CD8-positive, alpha-beta memory T cell (primary cell): Measurements from ENCODE around the gene PFKFB2. TPM values are rescaled to one million over a fixed set of nuclear protein-coding genes. Genes with fewer than 3 reads are reported as not detected.
A peak's percentile ranks its signal among the peaks of the same experiment; 100 is the strongest.

Experiments
- CTCF ChIA-PET: fragments of 350-600 bp; sonication (Branson Sonifier 250); formaldehyde crosslinking; loops from one replicate; lab custom pipeline; 2021; ENCODE audit warnings: antibody characterized with exemption; lab: Charles Lee
- POLR2A ChIA-PET: fragments of 350-600 bp; sonication (Branson Sonifier 250); formaldehyde crosslinking; loops from one replicate; lab custom pipeline; 2021; ENCODE audit warnings: antibody characterized with exemption; lab: Charles Lee
- DNase-seq, 5 donors: peaks; one replicate each; pipeline versions ENCODE4 v3.0.0 to v3.0.0-alpha.2; 2020 to 2022; ENCODE audit warnings: mixed read lengths in 1 of 5
- H3K27ac ChIP-seq: one replicate; pipeline ENCODE4 v1.7.0; 2013; ENCODE audit warnings: low read depth, mild to moderate bottlenecking, low read length, moderate library complexity
- H3K27me3 ChIP-seq: 2 replicates; pipeline ENCODE4 v1.7.0; 2013; ENCODE audit warnings: low read length, mild to moderate bottlenecking; ENCODE audit not compliant: insufficient read depth, poor library complexity, severe bottlenecking
- H3K36me3 ChIP-seq: 2 replicates; pipeline ENCODE4 v1.7.0; 2013; ENCODE audit warnings: mild to moderate bottlenecking, low read length, moderate library complexity; ENCODE audit not compliant: insufficient read depth
- H3K4me1 ChIP-seq: 2 replicates; pipeline ENCODE4 v1.7.0; 2013; ENCODE audit warnings: mild to moderate bottlenecking, low read length, moderate library complexity; ENCODE audit not compliant: insufficient read depth
- H3K4me3 ChIP-seq: 2 replicates; pipeline ENCODE4 v1.7.0; 2013; ENCODE audit warnings: mild to moderate bottlenecking, low read length
- H3K9me3 ChIP-seq: 2 replicates; pipeline ENCODE4 v1.7.0; 2013; ENCODE audit warnings: mild to moderate bottlenecking, low read length
- H3K27ac Mint-ChIP-seq, 8 donors: one replicate each; pipeline ENCODE4 v1.8.0; 2020 to 2021; ENCODE audit warnings: mixed read lengths in 8 of 8, mild to moderate bottlenecking in 6 of 8, inconsistent platforms in 3 of 8, moderate library complexity in 3 of 8
- H3K27me3 Mint-ChIP-seq, 2 donors: one replicate each; pipeline ENCODE4 v1.8.0; 2020 to 2021; ENCODE audit warnings: mixed read lengths in 2 of 2, mild to moderate bottlenecking in 1 of 2, moderate library complexity in 1 of 2
- H3K36me3 Mint-ChIP-seq, 3 donors: one replicate each; pipeline ENCODE4 v1.8.0; 2020 to 2021; ENCODE audit warnings: mixed read lengths in 3 of 3, inconsistent platforms in 1 of 3, mild to moderate bottlenecking in 1 of 3
- H3K4me1 Mint-ChIP-seq, 3 donors: one replicate each; pipeline ENCODE4 v1.8.0; 2020 to 2021; ENCODE audit warnings: mixed read lengths in 3 of 3, inconsistent platforms in 1 of 3, mild to moderate bottlenecking in 1 of 3
- H3K4me3 Mint-ChIP-seq, 7 donors: one replicate each; pipeline ENCODE4 v1.8.0; 2020 to 2021; ENCODE audit warnings: mixed read lengths in 7 of 7, mild to moderate bottlenecking in 6 of 7, moderate library complexity in 4 of 7, inconsistent platforms in 2 of 7
- H3K9me3 Mint-ChIP-seq, 5 donors: one replicate each; pipeline ENCODE4 v1.8.0; 2020 to 2022; ENCODE audit warnings: mixed read lengths in 5 of 5, mild to moderate bottlenecking in 3 of 5, moderate library complexity in 2 of 5, inconsistent platforms in 1 of 5
- polyA plus RNA-seq: library from polyadenylated mRNA; unstranded; fragments of 300-500 nt; fragmentation: Illumina TruSeq; gene quantifications from one replicate; pipeline ENCODE4 v1.2.3, GENCODE V29; 2021
- total RNA-seq, 2 experiments: library from RNA; stranded (reverse); gene quantifications; one replicate each; pipeline ENCODE4 v1.2.3, GENCODE V29; 2021

PFKFB2 gene
- total and polyA plus RNA-seq, 3 experiments from 2014 or later, result 0.29 to 3.9 (median 3.0) TPM

DNA sequence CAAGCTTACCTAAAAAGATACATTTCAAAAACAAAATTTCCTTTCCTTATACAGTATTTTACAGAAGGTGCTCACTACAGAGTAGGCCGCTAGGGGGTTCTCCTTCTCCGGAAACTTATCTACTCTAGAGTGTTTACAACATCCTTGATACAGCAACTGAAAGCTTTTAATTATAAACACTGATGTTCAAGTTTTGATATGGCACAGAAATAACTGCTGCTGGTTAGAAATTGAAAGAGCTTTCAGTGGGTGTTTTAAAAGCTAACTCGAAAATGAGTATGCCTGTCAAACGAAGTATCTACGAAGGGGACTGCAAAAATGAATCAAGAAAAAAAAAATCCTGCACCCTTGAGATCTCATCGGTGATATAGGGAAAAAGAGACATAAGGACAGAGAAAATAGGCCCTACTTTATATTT, 3.1 kb upstream of the PFKFB2 start:
- Histone ChIP-seq H3K27ac (peak overlapping the region; percentile 91), H3K36me3 (peaks cover 16% of the 10 kb centered on the region), H3K27me3 (no peaks in the 10 kb centered on the region), H3K9me3 (no peaks in the 10 kb centered on the region), H3K4me3 (peak overlapping the region; percentile 91), H3K4me1 (peaks cover 39% of the 10 kb centered on the region)
- H3K9me3 Mint-ChIP-seq, result no peaks in the 10 kb centered on the region
- peaks cover 0 to 54% (median 6%) of the 10 kb centered on the region in 3 donors for H3K36me3 Mint-ChIP-seq
- H3K4me3 Mint-ChIP-seq, result peak overlapping the region; percentile 97 to 100 (median 98)
- ChIA-PET CTCF (interaction anchor here (0.9 to 2.6 kb wide), 12 partner anchors 8 to 449 kb away, joined by 3 to 21 read pairs (median 4); partner anchors contain the start of gene C1orf116), POLR2A (interaction anchor here (0.7 kb wide), 1 partner anchor 221 kb away, joined by 3 read pairs; no protein-coding TSS in a partner anchor)
- peaks cover 55 to 85% (median 75%) of the 10 kb centered on the region in 3 donors for H3K4me1 Mint-ChIP-seq
- H3K27ac Mint-ChIP-seq, result peak overlapping the region; percentile 66 to 98 (median 96)
- H3K27me3 Mint-ChIP-seq, result peaks cover 0 to 1% of the 10 kb centered on the region in 2 donors
- peak; percentile 25 to 68 (median 48) for DNase-seq

GRCh38 chr1:207050480-207051190, 2.4 kb upstream of the PFKFB2 start:
- H3K4me3 Mint-ChIP-seq, result peak overlapping the region; percentile 97 to 100 (median 98)
- H3K4me3 ChIP-seq, result peak overlapping the region; percentile 91
- peak overlapping the region; percentile 91 for H3K27ac ChIP-seq
- H3K27ac Mint-ChIP-seq, result peak overlapping the region; percentile 81 to 98 (median 96)
- peaks cover 16% of the 10 kb centered on the region for H3K36me3 ChIP-seq
- no peaks in the 10 kb centered on the region for H3K9me3 Mint-ChIP-seq
- POLR2A ChIA-PET, result no interaction called here
- no peaks in the 10 kb centered on the region for H3K9me3 ChIP-seq
- H3K4me1 ChIP-seq, result peaks cover 39% of the 10 kb centered on the region
- peaks cover 51 to 78% (median 68%) of the 10 kb centered on the region in 3 donors for H3K4me1 Mint-ChIP-seq
- peak; percentile 84 to 93 (median 86) for DNase-seq
- CTCF ChIA-PET, result interaction anchor here (0.9 to 2.6 kb wide), 11 partner anchors 7 to 448 kb away, joined by 3 to 21 read pairs (median 3); no protein-coding TSS in a partner anchor
- H3K27me3 ChIP-seq, result no peaks in the 10 kb centered on the region
- peaks cover 0 to 1% of the 10 kb centered on the region in 2 donors for H3K27me3 Mint-ChIP-seq
- H3K36me3 Mint-ChIP-seq, result peaks cover 0 to 51% (median 4%) of the 10 kb centered on the region in 3 donors

- peak within 1 kb of the TSS; percentile 91 for H3K27ac ChIP-seq
- H3K4me3 Mint-ChIP-seq, result peak within 1 kb of the TSS; percentile 97 to 100 (median 98)
- peaks cover 16% of the 10 kb centered on the region for H3K36me3 ChIP-seq
- CTCF ChIA-PET, result interaction anchor here (1.1 to 2.6 kb wide), 3 partner anchors 19 to 24 kb away, joined by 3 to 21 read pairs (median 5); no protein-coding TSS in a partner anchor
- peaks cover 39% of the 10 kb centered on the region for H3K4me1 ChIP-seq
- H3K4me1 Mint-ChIP-seq, result peaks cover 49 to 71% (median 61%) of the 10 kb centered on the region in 3 donors
- peaks cover 0 to 45% (median 4%) of the 10 kb centered on the region in 3 donors for H3K36me3 Mint-ChIP-seq
- no peaks in the 10 kb centered on the region for H3K9me3 ChIP-seq
- DNase-seq, result no peak
- H3K9me3 Mint-ChIP-seq, result no peaks in the 10 kb centered on the region
- POLR2A ChIA-PET, result no interaction called here
- H3K27me3 Mint-ChIP-seq, result peaks cover 1 to 4% of the 10 kb centered on the region in 2 donors
- H3K27ac Mint-ChIP-seq, result peak within 1 kb of the TSS; percentile 81 to 98 (median 96)
- H3K4me3 ChIP-seq, result peak within 1 kb of the TSS; percentile 91
- H3K27me3 ChIP-seq, result no peaks in the 10 kb centered on the region
Measured at GRCh38 chr1:207051191-207051943, 1.7 kb upstream of the PFKFB2 start, which contains the start of gene YOD1. TSS of gene YOD1 (minus strand) at chr1:207051208. CDS start at chr1:207051030, 178 bp downstream.

DNA sequence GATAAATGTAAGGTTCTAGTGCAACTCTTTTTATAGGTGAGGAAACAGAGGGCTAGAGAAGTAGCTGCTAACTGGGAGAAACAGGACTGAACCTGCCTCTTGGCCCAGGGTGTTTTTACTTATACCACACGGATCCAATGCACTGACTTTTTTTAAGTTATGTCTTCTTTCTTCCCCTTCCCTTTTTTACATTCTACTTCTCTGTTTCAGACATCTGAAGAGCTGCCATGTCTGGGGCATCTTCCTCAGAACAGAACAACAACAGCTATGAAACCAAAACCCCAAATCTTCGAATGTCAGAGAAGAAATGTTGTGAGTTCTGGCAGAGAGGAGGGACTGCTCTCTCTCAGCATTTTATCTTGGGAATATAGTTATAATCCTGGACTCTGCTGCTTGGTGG, 1.4 kb downstream of the PFKFB2 start:
- ChIA-PET POLR2A (no interaction called here), CTCF (interaction anchor here (1.3 to 2.3 kb wide), 3 partner anchors 15 to 352 kb away, joined by 3 to 15 read pairs (median 3); no protein-coding TSS in a partner anchor)

DNA sequence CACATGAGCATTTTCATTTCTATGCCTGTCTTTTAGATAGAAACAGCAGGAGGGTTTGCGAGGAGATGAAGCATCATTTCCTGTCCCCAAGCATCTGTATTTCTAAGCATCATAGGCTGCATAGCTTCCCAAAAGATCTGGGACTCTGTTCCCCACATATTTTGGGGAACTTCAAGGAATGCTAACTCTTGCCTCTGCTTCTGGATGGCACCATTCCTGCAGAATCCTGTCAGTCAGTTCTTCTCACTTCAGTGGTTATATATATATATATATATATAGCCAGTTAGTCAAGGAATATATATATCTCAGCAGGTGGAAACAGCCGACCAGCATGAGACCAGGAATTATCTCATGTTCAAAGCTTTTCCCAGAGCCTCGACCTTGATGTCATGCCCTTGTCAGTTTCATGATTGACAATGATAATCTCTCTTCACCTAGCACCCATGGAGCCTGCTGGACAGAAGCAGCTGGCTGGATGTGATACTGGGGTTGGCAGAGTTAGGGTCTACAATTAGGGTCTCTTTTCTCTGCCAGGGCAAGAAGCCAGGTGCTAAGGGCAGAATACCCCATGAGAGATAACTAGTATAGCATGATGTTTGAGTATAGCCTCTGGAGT, 2.4 kb downstream of the PFKFB2 start:
- peaks cover 24 to 34% (median 26%) of the 10 kb centered on the region in 3 donors for H3K4me1 Mint-ChIP-seq
- DNase-seq, result no peak
- no peaks in the 10 kb centered on the region for H3K36me3 ChIP-seq
- CTCF ChIA-PET, result interaction anchor here (1.0 kb wide), 1 partner anchor 17 kb away, joined by 3 read pairs; no protein-coding TSS in a partner anchor
- POLR2A ChIA-PET, result no interaction called here
- H3K9me3 ChIP-seq, result no peaks in the 10 kb centered on the region
- peak overlapping the region in 2 of 7 donors; percentile 4 to 89 for H3K4me3 Mint-ChIP-seq
- no peak overlapping the region for H3K4me3 ChIP-seq
- no peaks in the 10 kb centered on the region for H3K9me3 Mint-ChIP-seq
- H3K36me3 Mint-ChIP-seq, result peaks cover 0 to 8% (median 0%) of the 10 kb centered on the region in 3 donors
- H3K27me3 ChIP-seq, result no peaks in the 10 kb centered on the region
- H3K27me3 Mint-ChIP-seq, result peaks cover under 1 to 4% of the 10 kb centered on the region in 2 donors
- H3K27ac Mint-ChIP-seq, result peak overlapping the region in 1 of 8 donors; percentile 10
- H3K27ac ChIP-seq, result no peak overlapping the region
- H3K4me1 ChIP-seq, result peaks cover 21% of the 10 kb centered on the region

More for the DNA sequence above, 1.4 kb downstream of the PFKFB2 start:
- H3K36me3 ChIP-seq, result peaks cover 2% of the 10 kb centered on the region
- Mint-ChIP-seq H3K4me3 (peak overlapping the region in 6 of 7 donors; percentile 66 to 98 (median 93)), H3K27ac (peak overlapping the region in 5 of 8 donors; percentile 10 to 98 (median 76)), H3K36me3 (peaks cover 0 to 18% (median 0%) of the 10 kb centered on the region in 3 donors), H3K4me1 (peaks cover 31 to 42% (median 36%) of the 10 kb centered on the region in 3 donors), H3K9me3 (no peaks in the 10 kb centered on the region), H3K27me3 (peaks cover 1 to 4% of the 10 kb centered on the region in 2 donors)
- H3K4me1 ChIP-seq, result peaks cover 25% of the 10 kb centered on the region
- DNase-seq, result no peak
- no peaks in the 10 kb centered on the region for H3K27me3 ChIP-seq
- no peaks in the 10 kb centered on the region for H3K9me3 ChIP-seq
- no peak overlapping the region for H3K4me3 ChIP-seq
- H3K27ac ChIP-seq, result no peak overlapping the region

DNA sequence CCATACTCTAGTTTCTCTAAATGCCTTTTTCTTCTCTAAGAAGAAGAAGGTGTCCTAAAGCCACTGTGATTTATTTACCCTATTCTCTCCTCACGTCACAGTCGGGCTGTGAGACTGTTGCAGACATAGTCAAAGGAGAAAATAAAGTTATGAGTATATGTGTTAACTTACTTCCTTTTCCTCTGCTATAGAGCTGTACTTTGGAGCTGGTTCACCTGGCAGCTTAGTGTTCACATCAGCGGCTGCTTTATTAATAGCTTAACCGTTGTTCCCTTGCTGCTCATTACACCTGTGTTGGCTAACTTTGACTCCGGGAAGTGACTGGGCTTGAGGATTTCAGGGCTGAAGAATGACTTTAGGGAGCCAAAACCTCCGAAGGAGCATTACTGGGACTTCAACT, 3.6 kb downstream of the PFKFB2 start:
- DNase-seq, result no peak
- Histone ChIP-seq H3K4me1 (peaks cover 14% of the 10 kb centered on the region), H3K4me3 (no peak overlapping the region), H3K27ac (no peak overlapping the region), H3K27me3 (no peaks in the 10 kb centered on the region), H3K36me3 (no peaks in the 10 kb centered on the region), H3K9me3 (no peaks in the 10 kb centered on the region)
- peaks cover 0 to 9% (median 0%) of the 10 kb centered on the region in 3 donors for H3K36me3 Mint-ChIP-seq
- ChIA-PET CTCF (interaction anchor here (1.0 kb wide), 1 partner anchor 16 kb away, joined by 3 read pairs; no protein-coding TSS in a partner anchor), POLR2A (no interaction called here)
- H3K4me3 Mint-ChIP-seq, result peak overlapping the region in 1 of 7 donors; percentile 56
- no peaks in the 10 kb centered on the region for H3K9me3 Mint-ChIP-seq
- H3K27me3 Mint-ChIP-seq, result peaks cover 0 to 4% of the 10 kb centered on the region in 2 donors
- peak overlapping the region in 1 of 8 donors; percentile 1 for H3K27ac Mint-ChIP-seq
- H3K4me1 Mint-ChIP-seq, result peaks cover 16 to 26% (median 18%) of the 10 kb centered on the region in 3 donors

GRCh38 chr1:207058252-207058651, 5.2 kb downstream of the PFKFB2 start:
- Mint-ChIP-seq H3K4me3 (no peak overlapping the region), H3K27me3 (peaks cover 2 to 4% of the 10 kb centered on the region in 2 donors), H3K36me3 (peaks cover 0 to 13% (median 9%) of the 10 kb centered on the region in 3 donors), H3K4me1 (peaks cover 3 to 10% (median 3%) of the 10 kb centered on the region in 3 donors), H3K27ac (no peak overlapping the region), H3K9me3 (no peaks in the 10 kb centered on the region)
- POLR2A ChIA-PET, result no interaction called here
- H3K4me3 ChIP-seq, result no peak overlapping the region
- H3K27ac ChIP-seq, result no peak overlapping the region
- no peaks in the 10 kb centered on the region for H3K9me3 ChIP-seq
- CTCF ChIA-PET, result interaction anchor here (0.7 to 1.1 kb wide), 3 partner anchors 8 to 396 kb away, joined by 3 read pairs; partner anchors contain the start of gene CR2
- H3K36me3 ChIP-seq, result no peaks in the 10 kb centered on the region
- H3K4me1 ChIP-seq, result peaks cover 3% of the 10 kb centered on the region
- H3K27me3 ChIP-seq, result no peaks in the 10 kb centered on the region
- no peak for DNase-seq
